ENCODE results near the gene QSOX1.

GRCh38 chr1:180211156-180211859 lies 56.6 kb downstream of the QSOX1 start:
- TF ChIP-seq CTCF (IDR thresholded peaks at IDR 0.05) (no peak), POLR2A (IDR thresholded peaks at IDR 0.05) (no peak), POLR2AphosphoS5 (IDR thresholded peaks at IDR 0.05) (no peak)

Data from transverse colon (tissue), 4 donors.